Subcutaneous abdominal adipose tissue (tissue), 5 donors: ENCODE data around the gene LTBP1.

Experiments used
- H3K27ac ChIP-seq: one replicate; pipeline ENCODE4 v1.7.0; 2013; ENCODE audit warnings: low read depth, mild to moderate bottlenecking, inconsistent platforms, low read length, moderate library complexity
- H3K27me3 ChIP-seq, 5 donors: one replicate each; pipeline ENCODE4 v1.7.0; 2013; ENCODE audit warnings: low read length in 5 of 5, inconsistent platforms in 1 of 5; ENCODE audit not compliant: control insufficient read depth in 5 of 5, insufficient read depth in 4 of 5
- H3K36me3 ChIP-seq, 5 donors: one replicate each; pipeline ENCODE4 v1.7.0; 2013; ENCODE audit warnings: low read length in 5 of 5; ENCODE audit not compliant: control insufficient read depth in 5 of 5, insufficient read depth in 5 of 5
- H3K4me1 ChIP-seq, 5 donors: one replicate each; pipeline ENCODE4 v1.7.0; 2013; ENCODE audit warnings: low read length in 5 of 5, mild to moderate bottlenecking in 3 of 5, moderate library complexity in 1 of 5; ENCODE audit not compliant: control insufficient read depth in 5 of 5, insufficient read depth in 5 of 5
- H3K4me3 ChIP-seq, 5 donors: one replicate each; pipeline ENCODE4 v1.7.0; 2013; ENCODE audit warnings: low read length in 5 of 5, low read depth in 1 of 5
- H3K9ac ChIP-seq, 5 donors: one replicate each; pipeline ENCODE4 v1.7.0; 2013; ENCODE audit warnings: low read length in 5 of 5, mild to moderate bottlenecking in 4 of 5, moderate library complexity in 3 of 5
- H3K9me3 ChIP-seq, 5 donors: one replicate each; pipeline ENCODE4 v1.7.0; 2013; ENCODE audit warnings: low read length in 5 of 5; ENCODE audit not compliant: control insufficient read depth in 5 of 5
- donor health status: healthy.
- donor health status: healthy.
- donor health status: healthy.
- donor health status: healthy.
- donor health status: healthy.

LTBP1 gene

GRCh38 chr2:33321236-33321771, 374.6 kb downstream of the LTBP1 start:
- Histone ChIP-seq H3K9ac (no peak overlapping the region), H3K4me3 (no peak overlapping the region), H3K27me3 (no peaks in the 10 kb centered on the region), H3K27ac (no peak overlapping the region), H3K36me3 (no peaks in the 10 kb centered on the region), H3K9me3 (no peaks in the 10 kb centered on the region), H3K4me1 (peaks cover 3 to 34% (median 26%) of the 10 kb centered on the region in 5 donors)

DNA sequence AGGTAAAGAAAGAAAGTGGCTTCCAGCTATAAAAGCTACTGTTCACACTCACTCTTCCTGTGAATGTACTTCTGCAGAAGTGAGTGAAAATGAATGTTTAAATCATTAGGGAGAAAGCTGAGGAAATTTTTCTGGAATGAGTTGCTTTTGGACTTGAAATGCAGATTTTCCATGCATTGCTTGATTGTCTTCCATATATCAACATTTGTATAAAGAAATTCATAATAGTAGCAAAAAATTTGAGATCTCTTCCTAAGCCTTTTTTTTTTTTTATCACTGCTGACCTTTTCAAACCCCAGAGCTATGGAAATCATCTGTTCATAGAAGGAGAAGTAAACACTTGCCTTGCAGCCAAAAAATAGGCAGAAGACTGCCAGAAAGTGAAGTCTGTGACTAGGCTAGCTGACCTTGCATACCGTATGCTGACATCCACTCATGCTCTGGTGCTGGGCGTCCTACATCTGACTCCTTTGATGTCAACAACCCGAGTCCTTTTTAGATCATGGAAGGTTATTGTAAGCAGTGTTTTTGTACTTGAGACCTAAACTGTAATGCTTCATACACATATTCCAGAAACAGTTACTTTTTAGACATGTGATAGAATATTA, 375.2 kb downstream of the LTBP1 start:
- H3K27me3 ChIP-seq, result no peaks in the 10 kb centered on the region
- no peak overlapping the region for H3K27ac ChIP-seq
- no peak overlapping the region for H3K4me3 ChIP-seq
- H3K36me3 ChIP-seq, result no peaks in the 10 kb centered on the region
- H3K9ac ChIP-seq, result no peak overlapping the region
- H3K9me3 ChIP-seq, result no peaks in the 10 kb centered on the region
- peaks cover 3 to 34% (median 21%) of the 10 kb centered on the region in 5 donors for H3K4me1 ChIP-seq

GRCh38 chr2:33322612-33323011, 375.9 kb downstream of the LTBP1 start:
- Histone ChIP-seq H3K27ac (no peak overlapping the region), H3K4me3 (no peak overlapping the region), H3K36me3 (no peaks in the 10 kb centered on the region), H3K27me3 (no peaks in the 10 kb centered on the region), H3K4me1 (peaks cover 3 to 34% (median 16%) of the 10 kb centered on the region in 5 donors), H3K9me3 (no peaks in the 10 kb centered on the region), H3K9ac (no peak overlapping the region)

GRCh38 chr2:33323957-33324356, 377.2 kb downstream of the LTBP1 start:
- no peak overlapping the region for H3K27ac ChIP-seq

DNA sequence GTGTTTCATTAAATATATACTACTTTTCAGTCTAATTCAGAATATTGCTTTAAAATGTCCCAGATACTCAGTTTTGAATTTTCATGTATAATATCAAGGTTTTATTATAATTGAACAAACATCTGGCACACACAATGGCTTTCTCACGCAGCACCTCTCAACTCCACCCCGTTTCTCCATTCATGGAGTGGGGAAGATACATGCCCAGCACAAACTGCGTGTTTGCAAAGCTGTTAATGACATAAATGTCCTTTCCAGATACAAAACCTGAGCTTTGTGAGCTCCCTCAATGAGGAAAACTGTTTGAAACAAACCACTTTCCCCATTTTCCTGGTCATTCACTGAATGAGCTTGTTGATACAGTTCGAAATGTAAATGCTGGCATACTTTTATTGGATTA, 379.3 kb downstream of the LTBP1 start:
- H3K27me3 ChIP-seq, result no peaks in the 10 kb centered on the region
- no peak overlapping the region for H3K9ac ChIP-seq
- no peaks in the 10 kb centered on the region for H3K9me3 ChIP-seq
- H3K36me3 ChIP-seq, result no peaks in the 10 kb centered on the region
- no peak overlapping the region for H3K4me3 ChIP-seq
- H3K27ac ChIP-seq, result no peak overlapping the region
- H3K4me1 ChIP-seq, result peaks cover 3 to 18% (median 14%) of the 10 kb centered on the region in 5 donors

More at GRCh38 chr2:33323957-33324356, 377.2 kb downstream of the LTBP1 start:
- Histone ChIP-seq H3K36me3 (no peaks in the 10 kb centered on the region), H3K27me3 (no peaks in the 10 kb centered on the region), H3K9ac (no peak overlapping the region), H3K4me3 (no peak overlapping the region), H3K4me1 (peaks cover 3 to 34% (median 16%) of the 10 kb centered on the region in 5 donors), H3K9me3 (no peaks in the 10 kb centered on the region)

DNA sequence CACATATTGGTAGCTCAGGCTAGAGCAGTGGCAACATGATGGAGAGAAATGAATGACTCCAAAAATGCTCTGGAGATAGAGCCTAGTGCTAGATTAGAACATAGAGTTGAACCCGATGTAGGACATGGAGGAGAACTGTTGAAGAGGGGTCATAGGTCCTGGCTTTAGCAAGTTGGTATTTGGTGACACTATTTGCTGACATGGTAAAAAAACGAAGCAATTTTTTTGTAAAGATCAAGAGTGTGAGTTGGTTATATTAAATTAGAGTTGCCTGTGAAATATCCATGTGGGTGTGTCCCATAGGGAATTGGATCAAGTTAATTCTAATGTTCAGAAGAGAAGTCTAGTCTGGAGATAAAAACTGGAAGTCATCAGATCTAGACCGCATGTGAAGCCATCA, 386.7 kb downstream of the LTBP1 start:
- Histone ChIP-seq H3K27me3 (no peaks in the 10 kb centered on the region), H3K4me1 (no peaks in the 10 kb centered on the region)

GRCh38 chr2:33334083-33334482, 387.3 kb downstream of the LTBP1 start:
- no peaks in the 10 kb centered on the region for H3K36me3 ChIP-seq
- H3K9ac ChIP-seq, result no peak overlapping the region
- no peak overlapping the region for H3K4me3 ChIP-seq
- no peak overlapping the region for H3K27ac ChIP-seq
- H3K4me1 ChIP-seq, result no peaks in the 10 kb centered on the region
- no peaks in the 10 kb centered on the region for H3K27me3 ChIP-seq
- no peaks in the 10 kb centered on the region for H3K9me3 ChIP-seq

More for the DNA sequence above, 386.7 kb downstream of the LTBP1 start:
- no peaks in the 10 kb centered on the region for H3K9me3 ChIP-seq
- H3K36me3 ChIP-seq, result no peaks in the 10 kb centered on the region
- H3K4me3 ChIP-seq, result no peak overlapping the region
- H3K27ac ChIP-seq, result no peak overlapping the region
- no peak overlapping the region for H3K9ac ChIP-seq

DNA sequence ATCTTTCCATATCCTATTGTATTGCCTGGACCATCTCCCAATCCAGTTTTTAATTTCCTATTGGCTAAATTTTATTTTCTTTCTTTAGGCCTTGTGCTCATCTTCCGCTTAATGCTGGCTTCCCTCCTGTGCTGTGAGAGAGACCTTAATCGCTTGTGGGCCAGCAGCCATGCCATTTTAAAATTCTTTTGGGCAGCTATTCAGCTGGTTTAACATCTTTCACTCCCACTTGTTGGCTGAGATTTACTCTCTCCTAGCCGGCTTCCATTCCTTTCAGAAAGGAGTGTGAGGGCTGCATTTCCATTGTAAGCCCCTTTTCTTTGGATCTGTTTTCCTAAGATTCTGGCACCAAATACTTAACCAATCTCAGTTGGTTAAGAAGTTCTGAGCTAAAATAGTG, 388.8 kb downstream of the LTBP1 start:
- Histone ChIP-seq H3K9ac (no peak overlapping the region), H3K4me1 (peaks cover 0 to 7% (median 4%) of the 10 kb centered on the region in 5 donors), H3K27me3 (no peaks in the 10 kb centered on the region), H3K27ac (no peak overlapping the region), H3K36me3 (no peaks in the 10 kb centered on the region), H3K4me3 (no peak overlapping the region), H3K9me3 (no peaks in the 10 kb centered on the region)

DNA sequence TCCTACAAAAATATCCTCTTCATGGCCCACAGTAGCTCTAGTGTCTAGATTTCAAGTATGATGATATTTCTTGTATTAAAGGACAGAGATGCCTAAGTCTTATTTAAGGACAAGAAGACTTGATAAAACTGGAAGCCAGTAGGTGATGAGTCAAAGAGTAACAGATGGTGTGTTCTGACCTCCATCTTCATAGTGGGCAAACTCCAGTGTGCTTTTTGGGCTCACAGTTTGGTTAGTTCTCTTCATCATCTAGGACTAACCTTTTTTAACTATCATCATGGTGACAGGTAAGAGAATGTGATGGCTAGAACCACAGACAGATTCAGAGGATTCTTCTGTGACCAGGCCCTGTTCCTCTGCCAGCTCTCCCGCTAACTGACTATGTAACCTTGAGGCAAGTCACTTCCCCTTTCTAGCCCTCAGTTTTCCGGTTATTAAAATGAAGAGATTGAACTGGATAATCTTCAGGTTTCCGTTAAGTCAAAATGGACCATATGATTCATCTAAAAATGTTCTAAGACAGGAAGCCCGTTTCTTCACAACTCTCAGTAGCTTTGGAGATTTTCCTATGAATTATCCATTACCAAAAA, 389.4 kb downstream of the LTBP1 start:
- Histone ChIP-seq H3K36me3 (no peaks in the 10 kb centered on the region), H3K27me3 (no peaks in the 10 kb centered on the region), H3K4me1 (peaks cover 0 to 10% (median 4%) of the 10 kb centered on the region in 5 donors), H3K9ac (no peak overlapping the region), H3K27ac (no peak overlapping the region), H3K4me3 (no peak overlapping the region), H3K9me3 (no peaks in the 10 kb centered on the region)

DNA sequence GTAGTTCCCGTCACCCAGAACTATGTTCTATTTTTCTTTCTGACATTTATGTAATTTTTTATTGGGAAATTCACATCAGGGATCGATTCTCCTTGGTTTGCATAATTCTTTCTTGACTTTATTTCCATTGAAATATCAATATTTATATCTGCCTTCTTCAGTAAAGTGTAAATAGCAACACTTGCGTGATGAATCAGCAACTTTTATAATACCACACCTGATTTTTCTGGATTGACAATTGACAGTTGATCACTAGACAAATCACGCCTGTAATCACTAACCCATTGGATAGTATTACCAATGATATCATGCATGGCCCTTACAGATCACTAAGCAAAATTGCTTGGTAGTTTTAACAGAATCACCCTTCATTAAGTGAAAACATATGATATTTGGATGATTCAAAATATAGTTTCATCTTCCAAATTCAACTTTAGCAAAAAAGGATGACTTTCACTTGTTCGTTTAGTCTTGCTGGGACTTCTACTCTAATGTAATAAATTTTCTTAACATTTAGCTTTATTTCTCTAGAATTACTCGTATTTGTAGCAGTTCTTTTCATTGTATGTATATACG, 390.7 kb downstream of the LTBP1 start:
- H3K4me3 ChIP-seq, result no peak overlapping the region
- no peaks in the 10 kb centered on the region for H3K27me3 ChIP-seq
- no peak overlapping the region for H3K27ac ChIP-seq
- H3K36me3 ChIP-seq, result no peaks in the 10 kb centered on the region
- no peaks in the 10 kb centered on the region for H3K9me3 ChIP-seq
- H3K9ac ChIP-seq, result no peak overlapping the region
- H3K4me1 ChIP-seq, result peaks cover 0 to 10% (median 4%) of the 10 kb centered on the region in 5 donors
